Measurements from ENCODE around the gene ADGRL1.

Gene ADGRL1

DNA sequence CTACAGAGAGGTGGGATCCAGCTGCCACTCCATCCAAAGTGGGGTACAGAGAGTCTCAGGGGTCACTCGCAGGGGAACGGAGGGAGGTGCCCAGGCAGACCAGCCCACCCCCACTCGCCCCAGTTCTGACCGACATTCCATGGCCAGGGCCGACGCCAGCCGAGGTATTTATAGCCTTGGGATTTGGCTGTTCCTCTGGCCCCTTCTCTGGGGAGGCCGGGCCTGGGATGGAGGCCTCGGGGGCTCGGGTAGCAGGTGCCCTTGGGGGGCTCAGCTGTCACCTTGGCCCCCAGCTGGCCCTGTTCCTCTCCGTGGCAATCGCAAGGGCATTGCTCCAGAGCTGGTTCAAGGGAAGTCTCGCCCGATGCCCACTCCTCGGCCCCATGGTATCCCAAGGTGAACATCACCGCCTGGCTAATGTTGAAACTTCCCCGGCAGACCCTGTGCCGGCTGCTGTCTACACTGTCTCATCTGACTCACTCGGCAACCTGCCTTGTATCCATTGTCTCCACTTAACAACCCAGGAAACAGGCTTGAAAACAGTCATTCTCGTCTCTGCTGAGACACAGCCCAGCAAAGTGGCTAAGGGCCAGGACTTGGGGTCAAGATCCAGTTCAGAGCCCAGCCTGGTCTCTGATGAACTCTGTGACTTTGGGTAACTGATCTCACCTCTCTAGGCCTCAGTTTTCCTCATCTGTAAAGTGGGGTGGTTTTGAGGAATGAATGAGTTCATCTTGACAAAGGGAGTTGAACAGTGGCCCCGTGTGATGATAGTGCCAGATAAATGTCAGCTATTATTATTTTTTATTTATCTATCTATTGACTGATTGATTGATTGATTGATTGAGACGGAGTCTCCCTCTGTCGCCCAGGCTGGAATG lies 98.1 kb downstream of the ADGRL1 start:
- DNase-seq, result no peak

- DNase-seq, result no peak
Observed at GRCh38 chr19:14106840-14107239, 99.1 kb downstream of the ADGRL1 start.

- DNase-seq, result no peak
Observed at GRCh38 chr19:14105680-14106079, 100.3 kb downstream of the ADGRL1 start.

GRCh38 chr19:14103310-14103709 lies 102.7 kb downstream of the ADGRL1 start:
- DNase-seq, result no peak

DNA sequence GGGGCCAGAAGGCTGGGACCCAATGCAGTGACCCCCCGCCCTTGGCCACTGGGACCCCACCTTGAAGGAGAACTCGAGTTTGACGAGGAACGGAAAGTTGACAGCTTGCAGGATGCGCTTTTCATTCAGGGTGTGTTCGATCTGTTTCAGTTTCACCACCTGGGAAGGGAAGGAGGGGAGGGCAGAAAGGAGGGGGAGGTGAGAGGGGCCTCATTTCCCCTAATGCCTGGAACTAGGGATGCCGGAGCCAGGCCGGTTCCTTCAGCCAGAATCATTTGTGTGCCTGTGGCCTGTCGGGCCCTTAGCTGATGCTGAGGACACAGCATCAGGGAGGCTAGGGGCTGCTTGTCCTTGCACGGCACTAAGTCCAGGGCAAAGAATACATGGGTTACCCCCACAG lies 103.2 kb downstream of the ADGRL1 start:
- no peak for DNase-seq

DNA sequence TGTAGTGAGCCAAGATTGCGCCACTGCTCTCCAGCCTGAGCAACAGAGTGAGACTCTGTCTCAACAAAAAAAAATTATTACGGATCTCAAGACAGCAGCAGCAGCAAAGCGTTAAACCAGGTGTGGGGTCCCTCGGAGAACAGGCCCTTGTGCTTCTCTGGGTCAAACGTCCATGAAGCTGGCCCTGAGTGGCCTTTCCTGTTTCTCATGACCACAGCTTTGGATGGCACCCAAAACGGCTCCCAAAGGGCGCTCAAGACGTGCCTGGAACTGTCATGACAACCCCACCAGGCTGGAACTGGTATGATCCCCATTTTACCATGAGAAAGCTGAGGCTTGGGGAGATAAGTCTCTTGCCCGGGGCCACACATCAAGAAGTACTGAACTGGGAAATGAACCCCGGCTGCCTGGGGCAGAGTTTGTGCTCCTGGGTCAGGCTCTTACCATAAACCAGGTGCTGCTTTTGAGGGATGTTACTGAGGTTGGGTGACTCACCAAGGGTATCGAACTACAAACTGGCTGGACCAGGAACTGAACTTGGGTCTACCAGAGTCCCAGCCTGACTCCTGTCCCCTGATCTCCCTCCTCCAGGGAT lies 103.8 kb downstream of the ADGRL1 start:
- no peak for DNase-seq

DNA sequence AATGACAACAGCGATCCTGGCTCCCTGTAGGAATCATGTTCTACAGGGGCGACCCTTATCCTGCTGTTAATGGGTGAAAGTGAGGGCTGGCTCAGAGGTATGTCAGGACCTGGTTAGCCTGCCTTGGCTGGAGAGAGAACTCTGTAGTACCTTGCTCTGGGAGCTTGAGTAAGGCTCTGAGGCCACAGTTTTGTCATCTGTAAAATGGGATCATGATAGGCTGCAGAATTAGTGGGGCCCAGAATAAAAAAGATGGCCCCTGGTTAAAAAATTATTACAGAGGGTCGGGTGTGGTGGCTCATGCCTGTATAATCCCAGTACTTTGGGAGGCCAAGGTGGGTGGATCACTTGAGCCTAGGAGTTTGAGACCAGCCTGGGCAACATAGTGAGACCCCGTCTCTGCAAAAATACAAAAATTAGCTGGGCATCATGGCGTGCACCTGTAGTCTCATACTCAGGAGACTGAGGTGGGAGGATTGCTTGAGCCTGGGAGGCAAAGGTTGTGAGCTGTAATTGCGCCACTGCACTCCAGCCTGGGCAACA lies 104.9 kb downstream of the ADGRL1 start:
- no peak for DNase-seq
